NK-92 treated with Interleukin-12 subunit alpha and Interleukin-12 subunit beta, amount 100 ng/mL, for 24 hours (cell line): Measurements from ENCODE around the gene CFAP70.
A peak's percentile ranks its signal among the peaks of the same experiment; 100 is the strongest.
"Not testable (repeated sequence)": the region's sequence is repeated elsewhere in the genome, so short reads cannot be mapped to it uniquely, and the experiment has no call there.

Experiments used
- DNase-seq: peaks from one replicate; lab custom pipeline; 2025; lab: John Stamatoyannopoulos, UW

The CFAP70 gene

GRCh38 chr10:73358331-73359279 lies at the start of gene CFAP70:
CFAP70 (minus strand) TSS chr10:73358864; CDS start chr10:73354796, 4,068 bp downstream.
- peak; percentile 54 for DNase-seq

GRCh38 chr10:73408061-73408460 lies 49.4 kb upstream of the CFAP70 start:
- no peak for DNase-seq

GRCh38 chr10:73407495-73407894 lies 48.8 kb upstream of the CFAP70 start:
- no peak for DNase-seq

GRCh38 chr10:73406846-73407245 lies 48.2 kb upstream of the CFAP70 start:
- DNase-seq = no peak

- no peak for DNase-seq
These were observed 46.9 kb upstream of the CFAP70 start for GRCh38 chr10:73405556-73405955.

GRCh38 chr10:73404690-73405089 lies 46.0 kb upstream of the CFAP70 start:
- no peak for DNase-seq

- DNase-seq = no peak
These were observed 43.0 kb upstream of the CFAP70 start for GRCh38 chr10:73401636-73402035.

- no peak for DNase-seq
These were observed 40.4 kb upstream of the CFAP70 start for GRCh38 chr10:73399063-73399462.

- DNase-seq = no peak
These were observed 39.4 kb upstream of the CFAP70 start for GRCh38 chr10:73398024-73398423.

- DNase-seq = not testable (repeated sequence)
These were observed 35.7 kb upstream of the CFAP70 start for GRCh38 chr10:73394325-73394724.

GRCh38 chr10:73388228-73388627 lies 29.6 kb upstream of the CFAP70 start:
- no peak for DNase-seq

- DNase-seq = no peak
These were observed 27.9 kb upstream of the CFAP70 start for GRCh38 chr10:73386583-73386982.

GRCh38 chr10:73379064-73379748 lies 20.5 kb upstream of the CFAP70 start:
- no peak for DNase-seq

GRCh38 chr10:73376679-73377078 lies 18.0 kb upstream of the CFAP70 start:
- no peak for DNase-seq

GRCh38 chr10:73368238-73368637 lies 9.6 kb upstream of the CFAP70 start:
- no peak for DNase-seq

- no peak for DNase-seq
These were observed 8.0 kb upstream of the CFAP70 start for GRCh38 chr10:73366381-73367298.

- DNase-seq = no peak
These were observed 6.3 kb upstream of the CFAP70 start for GRCh38 chr10:73364964-73365363.

- no peak for DNase-seq
These were observed 828 bp upstream of the CFAP70 start for GRCh38 chr10:73359492-73359891.

GRCh38 chr10:73357821-73358220 lies 843 bp downstream of the CFAP70 start:
- no peak for DNase-seq

- no peak for DNase-seq
These were observed 1.5 kb downstream of the CFAP70 start for GRCh38 chr10:73357166-73357565.

- no peak for DNase-seq
These were observed 14.4 kb downstream of the CFAP70 start for GRCh38 chr10:73344269-73344668.

- DNase-seq = no peak
These were observed 18.5 kb downstream of the CFAP70 start for GRCh38 chr10:73340121-73340520.
